ENCODE data around the gene CACNA1A. TPM values are rescaled to one million over a fixed set of nuclear protein-coding genes. Genes with fewer than 3 reads are reported as not detected.

CACNA1A gene
- total RNA-seq, 1 donor from 2014 or later, result under 0.01 TPM

DNA sequence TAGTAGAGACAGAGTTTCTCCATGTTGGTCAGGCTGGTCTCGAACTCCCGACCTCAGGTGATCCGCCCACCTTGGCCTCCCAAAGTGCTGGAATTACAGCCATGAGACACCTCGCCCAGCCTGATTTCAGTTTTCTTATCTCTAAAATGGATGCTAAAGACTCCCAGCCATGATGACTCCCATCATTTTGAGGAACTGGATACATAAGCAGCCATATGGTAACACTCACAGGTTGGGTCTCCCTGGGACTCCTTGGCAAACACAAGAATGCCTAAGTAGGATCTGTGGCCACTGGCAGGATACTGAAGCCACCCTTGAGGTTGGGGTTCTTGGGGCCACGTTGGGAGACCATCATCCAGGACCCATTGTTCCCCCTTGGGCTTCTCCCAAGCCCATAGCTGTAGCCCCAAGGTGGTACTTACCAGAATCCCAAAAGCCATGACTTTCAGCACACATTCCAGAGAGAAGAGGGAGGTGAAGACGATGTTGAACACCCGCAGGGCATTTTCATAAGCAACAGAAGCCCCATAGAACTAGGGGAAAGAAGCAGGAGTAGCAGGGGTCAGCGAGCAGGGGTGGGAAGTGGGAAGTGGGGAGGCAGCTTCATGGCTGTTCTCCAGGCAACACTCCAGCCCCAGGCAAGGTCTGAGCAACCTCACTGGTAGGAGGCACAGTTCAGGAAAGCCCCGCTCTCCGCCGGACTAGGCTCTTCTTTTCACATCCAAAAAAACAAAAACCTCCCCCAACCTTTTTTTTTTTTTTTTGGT, 253.5 kb downstream of the CACNA1A start:
- no peak overlapping the region for H3K4me3 ChIP-seq (ENCODE audit: low read depth, low read length)
- H3K27me3 ChIP-seq (ENCODE audit: control insufficient read depth, insufficient read depth, low read length), result no peaks in the 10 kb centered on the region
- TF ChIP-seq, protein P1, sequence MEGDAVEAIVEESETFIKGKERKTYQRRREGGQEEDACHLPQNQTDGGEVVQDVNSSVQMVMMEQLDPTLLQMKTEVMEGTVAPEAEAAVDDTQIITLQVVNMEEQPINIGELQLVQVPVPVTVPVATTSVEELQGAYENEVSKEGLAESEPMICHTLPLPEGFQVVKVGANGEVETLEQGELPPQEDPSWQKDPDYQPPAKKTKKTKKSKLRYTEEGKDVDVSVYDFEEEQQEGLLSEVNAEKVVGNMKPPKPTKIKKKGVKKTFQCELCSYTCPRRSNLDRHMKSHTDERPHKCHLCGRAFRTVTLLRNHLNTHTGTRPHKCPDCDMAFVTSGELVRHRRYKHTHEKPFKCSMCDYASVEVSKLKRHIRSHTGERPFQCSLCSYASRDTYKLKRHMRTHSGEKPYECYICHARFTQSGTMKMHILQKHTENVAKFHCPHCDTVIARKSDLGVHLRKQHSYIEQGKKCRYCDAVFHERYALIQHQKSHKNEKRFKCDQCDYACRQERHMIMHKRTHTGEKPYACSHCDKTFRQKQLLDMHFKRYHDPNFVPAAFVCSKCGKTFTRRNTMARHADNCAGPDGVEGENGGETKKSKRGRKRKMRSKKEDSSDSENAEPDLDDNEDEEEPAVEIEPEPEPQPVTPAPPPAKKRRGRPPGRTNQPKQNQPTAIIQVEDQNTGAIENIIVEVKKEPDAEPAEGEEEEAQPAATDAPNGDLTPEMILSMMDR (IDR thresholded peaks at IDR 0.05; ENCODE audit: insufficient read depth, low read length, severe bottlenecking), result no peak
- no peaks in the 10 kb centered on the region for H3K36me3 ChIP-seq (ENCODE audit: control insufficient read depth, insufficient read depth, low read length)
- FAIRE-seq (no peak), DNase-seq (ENCODE audit: low read depth) (no peak)

GRCh38 chr19:13244920-13245319, 261.4 kb downstream of the CACNA1A start:
- DNase-seq (ENCODE audit: low read depth), result no peak
- H3K36me3 ChIP-seq (ENCODE audit: control insufficient read depth, insufficient read depth, low read length), result no peaks in the 10 kb centered on the region
- TF ChIP-seq, protein P1 (IDR thresholded peaks at IDR 0.05; ENCODE audit: insufficient read depth, low read length, severe bottlenecking), result no peak
- no peaks in the 10 kb centered on the region for H3K27me3 ChIP-seq (ENCODE audit: control insufficient read depth, insufficient read depth, low read length)
- FAIRE-seq, result no peak
- H3K4me3 ChIP-seq (ENCODE audit: low read depth, low read length), result no peak overlapping the region

GRCh38 chr19:13241231-13242104, 264.8 kb downstream of the CACNA1A start:
- Histone ChIP-seq H3K4me3 (ENCODE audit: low read depth, low read length) (no peak overlapping the region), H3K36me3 (ENCODE audit: control insufficient read depth, insufficient read depth, low read length) (no peaks in the 10 kb centered on the region), H3K27me3 (ENCODE audit: control insufficient read depth, insufficient read depth, low read length) (no peaks in the 10 kb centered on the region)
- TF ChIP-seq, protein P1 (IDR thresholded peaks at IDR 0.05; ENCODE audit: insufficient read depth, low read length, severe bottlenecking), result peak; percentile 1
- DNase-seq (ENCODE audit: low read depth) (no peak), FAIRE-seq (no peak)

- Histone ChIP-seq H3K36me3 (ENCODE audit: control insufficient read depth, insufficient read depth, low read length) (no peaks in the 10 kb centered on the region), H3K4me3 (ENCODE audit: low read depth, low read length) (no peak overlapping the region), H3K27me3 (ENCODE audit: control insufficient read depth, insufficient read depth, low read length) (no peaks in the 10 kb centered on the region)
- FAIRE-seq, result peak; percentile 96
- DNase-seq (ENCODE audit: low read depth), result no peak
- TF ChIP-seq, protein P1 (IDR thresholded peaks at IDR 0.05; ENCODE audit: insufficient read depth, low read length, severe bottlenecking), result no peak
Observed at GRCh38 chr19:13240312-13241022, 265.8 kb downstream of the CACNA1A start.

GRCh38 chr19:13238891-13239534, 267.3 kb downstream of the CACNA1A start:
- no peak overlapping the region for H3K4me3 ChIP-seq (ENCODE audit: low read depth, low read length)
- DNase-seq (ENCODE audit: low read depth), result no peak
- TF ChIP-seq, protein P1 (IDR thresholded peaks at IDR 0.05; ENCODE audit: insufficient read depth, low read length, severe bottlenecking), result no peak
- no peak for FAIRE-seq
- no peaks in the 10 kb centered on the region for H3K27me3 ChIP-seq (ENCODE audit: control insufficient read depth, insufficient read depth, low read length)
- H3K36me3 ChIP-seq (ENCODE audit: control insufficient read depth, insufficient read depth, low read length), result no peaks in the 10 kb centered on the region

Measured in bronchial epithelial cell (primary cell).